GM19238 (cell line): ENCODE measurements around the gene NID1.
"Not testable (repeated sequence)": the region's sequence is repeated elsewhere in the genome, so short reads cannot be mapped to it uniquely, and the experiment has no call there.

ENCODE experiments used
- DNase-seq: peaks from one replicate; pipeline ENCODE4 v3.0.0; 2011; ENCODE audit warnings: low spot score; ENCODE audit not compliant: insufficient read length

The NID1 gene

DNA sequence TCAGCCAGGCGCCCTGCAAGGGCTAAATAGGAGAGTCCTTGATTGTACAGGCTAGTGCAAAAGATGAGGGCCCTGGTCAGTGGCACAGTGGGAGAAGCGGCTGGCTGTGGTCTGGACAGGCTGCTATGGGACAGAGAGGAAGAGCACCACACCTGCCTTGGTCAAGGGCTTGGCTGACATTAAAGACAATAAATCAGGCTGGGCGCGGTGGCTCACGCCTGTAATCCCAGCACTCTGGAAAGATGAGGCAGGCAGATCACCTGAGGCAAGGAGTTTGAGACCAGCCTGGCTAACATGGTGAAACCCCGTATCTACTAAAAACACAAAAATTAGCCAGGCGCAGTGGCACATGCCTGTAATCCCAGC, 62.9 kb downstream of the NID1 start:
- no peak for DNase-seq

DNA sequence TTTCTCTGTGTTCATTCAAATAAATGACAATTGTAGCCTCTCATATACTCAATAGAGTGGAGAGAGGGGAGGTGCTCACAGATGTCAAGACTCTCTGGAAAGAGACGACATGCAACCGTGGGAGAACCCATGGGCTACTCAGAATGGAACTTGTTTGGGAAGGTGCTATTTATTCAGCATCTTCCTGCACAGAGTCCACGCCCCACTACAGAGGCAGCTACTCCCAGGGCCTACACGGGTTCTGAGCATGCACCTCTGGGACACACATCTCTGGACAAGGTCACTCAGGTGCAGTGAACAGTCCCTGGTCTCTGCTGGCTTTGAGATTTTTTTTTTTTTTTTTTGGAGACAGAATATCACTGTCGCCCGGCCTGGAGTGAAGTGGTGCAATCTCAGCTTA, 64.1 kb downstream of the NID1 start:
- no peak for DNase-seq

DNA sequence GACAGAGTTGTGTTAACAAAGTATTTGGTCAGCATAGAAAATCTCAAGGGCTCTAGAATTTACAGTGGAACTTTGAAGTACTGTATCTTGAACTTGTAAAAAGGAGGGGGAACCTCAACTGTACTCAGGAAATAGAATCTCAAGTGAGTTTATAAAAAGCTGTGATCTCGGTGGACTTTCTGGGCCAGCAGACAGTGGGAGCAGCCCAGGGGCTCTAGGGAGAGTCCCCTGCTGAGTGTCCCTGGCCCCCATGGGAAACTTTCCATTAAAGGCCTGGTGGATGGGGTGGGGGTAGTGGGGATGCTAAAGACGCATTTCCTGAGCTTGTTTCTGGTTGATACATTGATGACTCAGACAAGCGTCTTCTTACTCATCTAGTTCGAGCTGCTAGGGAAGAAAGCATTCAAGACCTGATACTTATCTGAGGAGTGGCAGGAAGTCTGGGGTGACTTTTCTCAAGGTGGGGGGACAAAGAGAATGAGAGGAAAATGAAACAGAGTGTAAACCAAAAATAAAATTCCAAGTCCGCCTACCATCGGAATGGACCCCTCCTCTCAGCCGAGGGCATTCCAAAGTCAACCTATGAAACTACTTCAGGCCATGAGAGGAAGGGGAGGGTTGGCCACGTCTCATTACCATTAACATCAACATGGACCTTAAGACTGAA, 65.5 kb downstream of the NID1 start:
- peak; percentile 30 for DNase-seq

DNA sequence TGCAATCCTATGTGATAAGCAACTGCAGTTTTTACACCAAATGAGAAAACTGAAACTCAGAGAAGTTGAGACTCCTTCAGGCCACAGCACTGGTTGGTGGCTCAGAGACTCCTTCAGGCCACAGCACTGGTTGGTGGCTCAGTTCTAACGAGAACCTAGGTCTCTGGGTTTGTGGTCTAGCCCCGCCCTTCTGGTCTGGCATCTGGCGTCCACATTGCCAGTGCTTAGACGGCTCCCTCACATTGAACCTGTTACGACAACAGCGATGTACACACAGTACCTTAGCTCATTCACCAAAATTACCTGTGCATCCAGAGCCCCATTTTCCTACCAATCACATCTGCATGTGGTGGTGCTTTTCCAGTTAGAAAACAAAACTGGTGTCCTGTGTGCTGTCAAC, 66.1 kb downstream of the NID1 start:
- no peak for DNase-seq

DNA sequence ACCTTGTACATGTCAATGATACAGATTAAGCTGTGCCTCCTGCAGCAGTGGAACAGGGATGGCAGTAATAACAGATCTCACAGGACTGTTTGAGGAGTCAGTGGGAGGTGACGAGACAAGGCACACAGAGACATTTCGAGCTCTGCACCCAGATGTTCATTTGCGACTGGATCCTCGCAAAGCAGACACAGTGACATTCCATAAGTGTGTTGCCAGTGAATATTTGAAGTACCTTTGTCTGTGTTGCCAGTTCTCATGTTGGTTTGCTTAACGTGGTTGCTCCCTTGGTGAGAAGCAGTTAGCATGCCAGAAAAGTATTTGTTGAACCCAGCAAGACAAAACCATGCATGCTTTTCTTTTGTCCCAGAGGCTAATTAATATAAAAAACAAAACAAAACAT, 67.0 kb downstream of the NID1 start:
- no peak for DNase-seq

DNA sequence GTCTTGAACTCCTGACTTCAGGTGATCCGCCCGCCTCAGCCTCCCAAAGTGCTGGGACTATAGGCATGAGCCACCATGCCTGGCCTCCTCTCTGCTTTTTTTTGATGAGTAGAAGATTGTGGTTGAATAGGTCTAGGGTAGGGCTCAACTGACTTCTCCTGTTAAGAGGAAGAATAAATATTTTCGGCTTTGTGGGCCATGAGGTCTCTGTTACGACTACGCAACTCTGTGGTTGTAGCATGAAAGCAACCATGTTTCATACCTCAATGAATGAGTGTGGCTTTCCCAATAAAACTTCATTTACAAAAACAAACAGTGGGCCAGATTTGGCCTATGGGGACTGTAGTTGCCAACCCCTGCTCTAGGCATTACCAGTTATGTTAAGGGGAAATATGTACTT, 67.8 kb downstream of the NID1 start:
- DNase-seq, result no peak

DNA sequence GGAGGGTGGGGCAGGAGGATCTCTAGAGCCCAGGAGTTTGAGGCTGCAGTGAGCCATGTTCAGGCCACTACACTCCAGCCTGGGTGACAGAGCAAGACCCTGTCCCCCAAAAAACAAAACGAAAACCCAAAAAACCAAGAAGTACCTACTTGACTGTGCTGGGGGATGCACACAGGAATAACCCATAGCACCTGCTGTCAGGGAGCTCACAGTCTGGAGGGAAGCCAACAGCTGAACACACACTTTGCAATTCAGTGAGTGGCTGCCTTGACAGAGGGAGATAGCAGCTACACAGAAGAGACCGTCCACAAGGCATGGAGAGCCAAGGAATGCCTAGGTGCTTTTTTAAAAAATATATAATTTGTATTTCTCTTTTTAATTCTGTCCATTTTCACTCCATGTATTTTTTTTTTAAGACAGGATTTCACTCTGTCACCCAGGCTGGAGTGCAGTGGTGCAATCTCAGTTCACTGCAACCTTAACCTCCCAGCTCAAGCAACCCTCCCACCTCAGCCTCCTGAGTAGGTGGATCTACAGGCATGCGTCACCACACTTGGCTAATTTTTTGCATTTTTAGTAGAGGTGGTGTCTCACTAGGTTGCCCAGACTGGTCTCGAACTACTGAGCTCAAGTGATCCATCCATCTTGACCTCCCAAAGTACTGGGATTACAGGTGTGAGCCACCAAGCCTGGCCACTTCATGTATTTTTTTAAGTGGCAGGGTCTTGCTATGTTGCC, 68.7 kb downstream of the NID1 start:
- DNase-seq, result no peak

DNA sequence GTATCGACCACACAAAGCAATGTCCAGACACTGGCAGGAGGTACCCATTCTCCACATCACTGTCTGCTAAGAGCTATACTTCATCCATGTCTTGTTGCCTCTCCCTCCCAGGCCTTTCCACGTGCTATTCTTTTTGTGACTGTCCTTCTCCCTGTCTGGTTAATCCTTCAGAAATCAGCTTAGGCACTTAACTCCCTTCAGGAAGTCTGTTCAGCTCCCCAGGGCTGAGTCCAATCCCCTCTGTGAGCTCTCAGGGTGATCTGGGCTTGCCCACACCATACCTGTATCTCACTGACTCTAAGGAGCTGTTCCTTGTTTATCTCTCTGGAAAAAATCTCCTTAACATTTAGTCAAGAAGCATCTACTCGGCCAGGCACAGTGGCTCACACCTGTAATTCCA, 69.4 kb downstream of the NID1 start:
- DNase-seq, result no peak

DNA sequence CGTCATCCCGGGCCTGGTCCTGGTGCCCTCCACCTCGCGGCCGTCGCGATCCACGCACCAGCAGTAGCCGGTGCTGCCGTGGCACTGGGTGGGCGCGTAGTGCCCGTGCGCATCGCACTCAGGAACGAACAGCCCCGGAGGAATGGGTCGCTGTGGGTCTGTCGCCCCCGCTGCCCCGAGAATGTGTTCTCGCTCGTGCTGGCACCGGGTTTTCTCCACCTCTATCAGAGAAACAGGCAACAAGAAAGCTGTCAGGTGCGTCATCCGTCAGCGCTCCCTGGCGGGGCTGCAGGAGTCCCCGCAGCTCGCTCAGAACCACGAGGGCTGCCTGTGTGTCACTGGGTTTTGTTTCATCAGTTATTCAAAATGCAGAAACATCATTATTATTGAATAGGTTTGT, 71.2 kb downstream of the NID1 start:
- no peak for DNase-seq

DNA sequence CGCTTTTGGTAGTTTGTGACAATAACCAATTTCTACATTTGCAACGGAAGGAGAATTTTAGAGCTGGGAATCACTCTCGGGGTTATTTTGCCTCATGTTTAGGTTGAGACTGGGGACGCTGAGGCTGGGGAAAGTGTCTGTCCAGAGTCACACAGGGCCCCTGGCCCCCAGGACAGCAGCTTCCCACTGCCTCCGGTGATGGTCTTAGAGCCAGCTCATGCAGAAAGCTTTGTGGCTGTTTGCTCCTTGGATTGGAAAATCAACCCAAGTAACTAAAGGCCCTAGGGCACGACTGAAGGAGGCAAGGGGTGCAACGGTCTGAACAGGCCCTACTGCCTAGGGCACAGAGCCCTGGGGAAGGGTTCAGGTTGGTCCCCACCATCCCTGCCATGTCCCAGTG, 72.0 kb downstream of the NID1 start:
- no peak for DNase-seq

DNA sequence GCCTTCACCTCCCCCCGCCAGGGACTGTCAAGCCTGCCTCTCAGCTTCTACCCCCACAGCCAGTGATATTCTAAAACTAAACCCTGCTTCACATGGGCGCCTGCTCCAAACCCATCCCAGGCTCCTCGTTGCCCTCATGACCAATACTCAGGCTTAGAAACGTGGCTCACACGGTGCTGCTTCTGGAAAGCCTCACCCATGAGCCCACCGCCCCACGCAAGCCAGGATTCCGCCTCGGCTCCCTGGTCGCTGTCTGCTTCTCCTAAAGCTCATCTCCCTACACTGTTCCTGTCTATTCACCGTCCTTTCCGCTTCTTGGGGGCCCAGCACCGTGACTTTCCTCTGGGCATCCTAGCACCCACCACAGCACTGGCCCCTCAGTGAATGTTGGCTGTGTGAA, 72.5 kb downstream of the NID1 start:
- no peak for DNase-seq

DNA sequence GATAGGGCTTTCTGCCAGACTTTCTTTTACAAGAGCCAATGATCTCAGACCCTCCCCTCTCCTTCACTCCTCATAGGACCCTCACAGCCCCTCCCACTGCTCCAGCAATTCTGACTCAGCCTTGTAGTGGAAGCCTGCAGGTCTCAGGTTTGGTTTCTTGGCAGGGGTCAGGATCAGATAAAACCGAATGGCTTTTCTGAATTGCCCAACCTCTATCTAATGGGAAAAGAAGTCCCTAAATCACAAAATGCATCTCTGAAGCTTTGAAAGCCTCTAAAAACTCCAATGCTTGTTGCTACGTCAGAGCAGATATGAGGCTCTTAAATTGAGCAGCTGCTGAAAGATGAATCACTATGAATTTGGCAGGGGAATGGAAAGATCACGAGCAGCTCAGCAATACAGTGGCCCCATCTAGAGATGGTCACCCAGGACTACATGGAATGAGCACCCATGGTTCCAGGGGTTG, 74.5 kb downstream of the NID1 start:
- no peak for DNase-seq

DNA sequence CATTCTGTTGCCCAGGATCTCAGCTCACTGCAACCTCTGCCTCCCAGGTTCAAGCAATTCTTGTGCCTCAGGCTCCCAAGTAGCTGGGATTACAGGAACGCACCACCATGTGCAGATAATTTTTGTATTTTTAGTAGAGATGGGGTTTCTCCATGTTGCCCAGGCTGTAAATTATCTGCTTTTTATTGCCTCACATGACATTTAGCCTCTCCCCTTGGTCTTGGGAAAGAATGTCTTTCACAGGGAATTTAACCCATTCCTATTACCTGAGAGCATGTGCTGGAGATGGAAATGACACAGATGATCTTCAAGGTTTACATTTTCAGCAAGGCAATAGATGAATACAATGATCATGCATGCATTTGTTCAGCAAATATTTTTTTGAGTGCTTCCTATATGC, 75.8 kb downstream of the NID1 start:
- DNase-seq, result no peak

DNA sequence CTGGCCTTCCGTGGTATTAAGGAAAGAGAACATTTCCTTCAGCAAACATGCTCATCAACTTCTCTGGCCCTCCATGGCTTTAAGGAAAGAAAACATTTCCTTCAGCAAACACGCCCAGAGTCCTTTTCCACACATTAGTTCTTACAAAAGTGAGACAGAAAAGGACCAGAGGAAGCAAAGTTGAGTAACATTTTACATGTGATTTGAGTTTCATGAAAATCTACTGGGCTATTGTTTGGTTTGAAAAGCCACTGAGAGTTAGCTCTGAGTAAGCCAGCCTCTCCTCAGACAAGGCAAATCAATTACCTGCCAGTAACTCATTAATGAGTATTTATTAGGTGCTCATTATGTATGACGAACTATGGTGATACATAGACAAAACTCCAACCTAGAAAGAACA, 78.0 kb downstream of the NID1 start:
- DNase-seq, result no peak

DNA sequence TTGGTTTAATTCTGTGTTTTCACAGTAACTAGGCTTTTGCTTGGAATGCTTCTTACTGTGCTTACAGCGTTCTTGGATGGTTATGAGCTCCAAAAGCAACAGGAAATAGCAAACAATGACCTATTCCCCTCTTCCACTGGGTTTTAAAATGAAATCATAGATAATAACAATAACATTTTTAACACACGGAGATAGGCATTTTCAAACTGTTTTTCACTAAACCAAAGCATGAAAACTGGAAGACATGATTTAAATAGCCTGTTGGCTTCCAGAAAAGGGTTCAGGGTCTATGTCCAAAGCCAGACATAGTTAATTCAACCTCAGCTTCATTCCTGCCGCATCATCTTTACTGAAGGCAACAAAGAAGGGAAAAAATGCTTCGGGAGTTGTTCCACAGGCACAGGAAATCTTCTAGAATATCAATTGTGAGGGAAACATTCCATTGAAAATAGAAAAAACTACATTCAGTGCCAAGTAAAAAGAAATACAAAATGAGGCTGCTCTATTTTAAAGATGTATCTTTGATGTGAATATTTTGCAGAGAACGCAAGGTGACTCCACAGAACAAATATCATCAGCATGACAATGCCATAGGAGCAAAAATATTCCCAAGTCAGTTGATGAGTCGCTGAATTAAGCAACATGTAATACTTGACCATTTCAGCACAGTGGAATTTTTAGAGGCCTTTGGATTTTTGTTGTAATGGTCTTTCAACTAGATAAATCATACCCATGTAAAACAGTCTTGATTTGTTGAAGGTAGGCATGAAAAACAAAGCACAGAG, 80.7 kb downstream of the NID1 start:
- no peak for DNase-seq

DNA sequence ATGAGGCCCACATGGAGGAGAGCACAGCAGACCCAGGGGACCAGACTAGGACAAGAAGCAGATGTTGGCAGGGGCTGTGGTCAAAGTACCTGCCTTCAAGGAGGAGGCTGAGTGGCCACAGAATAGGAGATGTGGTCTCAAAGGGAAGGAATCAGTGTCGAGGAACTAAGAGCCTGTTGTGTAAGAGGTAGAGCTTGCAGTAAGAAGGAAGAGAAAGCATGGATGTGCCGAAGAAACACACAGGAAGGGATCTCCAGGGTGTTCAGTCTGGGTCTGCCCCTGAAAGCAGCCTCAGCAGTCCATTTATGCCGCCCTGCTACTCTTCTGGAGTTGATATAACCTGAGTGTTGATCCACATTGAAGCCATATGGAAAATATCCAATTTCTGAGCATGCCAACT, 83.9 kb downstream of the NID1 start:
- DNase-seq, result no peak

DNA sequence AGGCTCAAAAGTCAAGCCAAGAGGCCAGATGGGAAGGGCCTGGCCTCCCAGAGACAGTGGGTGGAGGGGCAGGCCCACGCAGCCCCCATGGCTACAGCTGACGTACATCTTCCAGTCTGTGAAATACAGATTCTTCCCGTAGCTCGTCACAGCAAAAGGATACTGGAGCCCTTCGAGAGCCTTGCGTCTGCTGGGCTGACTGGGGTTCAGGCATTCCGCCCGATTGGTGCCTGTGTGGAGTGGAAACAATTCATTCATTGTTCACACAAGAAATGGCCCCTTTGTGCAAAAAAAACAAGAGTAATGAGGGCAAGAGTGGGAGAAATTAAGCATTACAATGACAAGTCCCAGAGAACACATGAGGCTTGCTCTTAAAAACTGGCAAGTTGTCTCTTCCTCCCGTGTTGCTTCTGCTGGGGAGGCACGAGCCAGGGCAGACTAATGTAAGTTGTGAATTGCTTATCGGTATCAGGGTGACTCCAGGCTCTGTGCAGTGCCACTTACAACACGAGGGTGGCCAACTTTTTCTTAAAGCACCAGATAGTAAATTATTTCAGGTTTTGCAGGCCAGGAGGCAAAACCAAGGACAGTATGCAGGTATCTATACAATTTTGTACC, 85.1 kb downstream of the NID1 start:
- no peak for DNase-seq

DNA sequence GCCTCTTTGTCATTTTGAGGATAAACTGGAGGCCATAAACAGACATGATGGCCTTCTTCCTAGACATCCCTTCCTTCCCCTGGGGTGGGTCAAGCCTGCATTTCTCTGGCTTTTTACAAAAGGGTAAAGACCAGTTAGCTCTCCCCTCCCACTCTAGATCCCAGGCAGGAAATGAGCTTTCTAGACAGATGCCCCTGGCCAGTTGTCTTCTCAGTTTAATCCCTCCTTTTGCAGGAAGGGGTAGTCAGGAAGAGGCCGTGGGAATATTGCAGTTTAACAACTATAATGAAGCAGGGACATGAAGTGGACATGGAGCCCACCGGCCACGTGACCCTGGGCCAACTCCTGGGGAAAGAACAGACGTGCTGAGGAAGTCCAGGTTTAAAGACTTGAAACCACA, 85.7 kb downstream of the NID1 start:
- no peak for DNase-seq

DNA sequence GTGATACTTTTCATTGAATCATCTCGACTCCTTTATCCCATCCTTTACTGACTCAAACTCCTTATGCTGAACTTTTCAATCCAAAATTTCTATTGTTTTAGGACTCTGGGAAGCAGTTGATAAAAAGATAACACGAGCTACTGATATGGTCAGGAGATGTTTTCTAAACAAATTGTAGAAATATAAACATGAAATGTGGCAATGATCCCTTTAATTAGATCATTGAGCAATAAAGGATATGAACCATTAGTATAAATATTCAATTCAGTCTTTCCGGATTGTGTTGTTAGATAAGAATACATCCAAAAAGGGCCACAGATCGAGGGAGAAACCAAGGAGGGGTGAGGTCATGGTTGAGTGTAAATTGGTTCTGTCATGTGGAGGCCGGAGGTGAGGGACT, 88.4 kb downstream of the NID1 start:
- DNase-seq, result no peak

DNA sequence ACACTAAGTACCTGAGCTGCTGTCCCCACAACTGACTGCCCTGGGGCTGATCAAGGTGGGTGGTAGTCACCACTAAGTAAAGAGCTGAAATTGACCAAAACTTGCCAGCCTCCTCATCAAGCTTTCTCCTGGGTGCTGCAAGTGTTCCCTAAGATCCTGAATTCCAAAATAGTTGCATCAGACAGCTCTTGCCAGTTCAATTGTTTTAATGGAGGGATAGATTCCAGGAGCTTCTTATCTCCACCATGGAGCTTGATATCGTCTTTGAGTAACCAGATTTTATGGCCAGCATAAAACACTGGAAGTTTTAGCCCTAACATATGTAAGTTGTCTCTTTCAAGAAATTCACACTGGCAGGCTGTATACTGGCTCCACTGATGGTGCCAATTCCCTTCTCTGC, 90.3 kb downstream of the NID1 start:
- DNase-seq, result no peak

DNA sequence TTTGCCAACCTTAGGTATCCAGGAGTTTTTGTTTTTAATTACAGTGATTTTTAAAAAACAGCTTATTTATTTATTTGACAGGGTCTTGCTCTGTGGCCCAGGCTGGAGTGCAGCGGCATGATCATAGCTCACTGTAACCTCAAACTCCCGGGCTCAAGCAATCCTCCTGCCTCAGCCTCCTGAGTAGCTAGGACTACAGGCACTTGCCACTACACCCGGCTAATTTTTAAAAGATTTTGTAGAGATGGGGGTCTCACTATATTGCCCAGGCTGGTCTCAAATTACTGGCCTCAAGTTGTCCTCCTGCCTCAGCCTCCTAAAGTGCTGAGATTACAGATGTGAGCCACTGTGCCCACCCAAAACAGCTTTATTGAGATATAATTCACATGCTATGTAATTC, 92.2 kb downstream of the NID1 start:
- DNase-seq, result not testable (repeated sequence)

DNA sequence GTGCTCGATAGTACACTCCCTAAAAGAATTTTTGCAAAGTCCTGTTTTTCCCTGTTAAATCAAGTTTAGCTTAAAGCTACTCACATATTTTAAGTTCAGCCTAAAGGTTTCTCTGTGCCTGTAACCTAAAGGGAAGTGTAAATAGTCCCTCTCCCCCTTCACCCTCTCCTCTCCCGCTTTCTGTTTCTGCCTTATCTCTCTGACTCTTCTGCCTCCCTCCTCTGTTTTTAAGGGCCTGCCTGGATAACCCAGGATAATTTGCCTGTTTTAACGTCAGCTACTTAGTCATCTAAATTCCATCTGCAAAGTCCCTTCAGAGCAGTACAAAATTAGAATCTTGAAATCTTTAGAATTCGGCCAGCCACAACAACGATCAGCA, 92.6 kb downstream of the NID1 start:
- DNase-seq, result no peak
